Calu3 (cell line): ENCODE measurements around the gene NXPH2. TPM values are rescaled to one million over a fixed set of nuclear protein-coding genes. Genes with fewer than 3 reads are reported as not detected.

Experiments used
- BruUV-seq: library from RNA; stranded (reverse); fragments of 400-500 nt; replicated peaks from 2 replicates; lab custom pipeline; 2021; lab: Mats Ljungman, UMichigan
- CTCF ChIA-PET: fragments of 300-600 bp; sonication (Branson Sonifier 250); formaldehyde crosslinking; loops from one replicate; lab custom pipeline; 2022; ENCODE audit warnings: antibody characterized with exemption; lab: Charles Lee
- DNase-seq: peaks from one replicate; pipeline ENCODE4 v3.0.0; 2022
- H3K27ac Mint-ChIP-seq: one replicate; pipeline ENCODE4 v1.8.0; 2022; ENCODE audit warnings: mixed read lengths; ENCODE audit not compliant: unreplicated experiment
- H3K27me3 Mint-ChIP-seq: one replicate; pipeline ENCODE4 v1.8.0; 2022; ENCODE audit warnings: mixed read lengths; ENCODE audit not compliant: unreplicated experiment
- H3K36me3 Mint-ChIP-seq: one replicate; pipeline ENCODE4 v1.8.0; 2022; ENCODE audit warnings: mild to moderate bottlenecking, moderate library complexity, mixed read lengths; ENCODE audit not compliant: insufficient read depth, unreplicated experiment
- H3K4me1 Mint-ChIP-seq: one replicate; pipeline ENCODE4 v1.8.0; 2022; ENCODE audit warnings: mild to moderate bottlenecking, low read depth, mixed read lengths; ENCODE audit not compliant: unreplicated experiment
- H3K4me3 Mint-ChIP-seq: one replicate; pipeline ENCODE4 v1.8.0; 2022; ENCODE audit warnings: mild to moderate bottlenecking, low read depth, moderate library complexity, mixed read lengths; ENCODE audit not compliant: unreplicated experiment
- H3K9me3 Mint-ChIP-seq: one replicate; pipeline ENCODE4 v1.8.0; 2022; ENCODE audit warnings: low read depth, mixed read lengths; ENCODE audit not compliant: unreplicated experiment
- CTCF ChIP-seq: fragments of 200-600 bp; IDR thresholded peaks from one replicate; pipeline ENCODE4 v1.8.0; 2022; ENCODE audit warnings: antibody characterized with exemption; ENCODE audit not compliant: unreplicated experiment
- intact Hi-C: fragments of 100-400 bp; cut with micrococcal nuclease; formaldehyde crosslinking; loops from one replicate; pipeline ENCODE4 v1.10.0; 2022; ENCODE audit not compliant: unreplicated experiment
- total RNA-seq: library from RNA; stranded (reverse); gene quantifications from 2 replicates; pipeline ENCODE4 v1.2.3, GENCODE V29; 2022

Gene NXPH2
- total RNA-seq, 1 experiment from 2014 or later = 3.1 TPM

GRCh38 chr2:138718405-138718804 lies 61.8 kb downstream of the NXPH2 start:
- H3K4me3 Mint-ChIP-seq = no peak overlapping the region
- DNase-seq = no peak
- no peaks in the 10 kb centered on the region for H3K36me3 Mint-ChIP-seq
- H3K9me3 Mint-ChIP-seq = no peaks in the 10 kb centered on the region
- CTCF ChIA-PET = interaction anchor here (0.6 kb wide), 1 partner anchor 16 kb away, joined by 4 read pairs; no protein-coding TSS in a partner anchor
- no peaks in the 10 kb centered on the region for H3K4me1 Mint-ChIP-seq
- BruUV-seq = no TSS peak
- no peaks in the 10 kb centered on the region for H3K27me3 Mint-ChIP-seq
- H3K27ac Mint-ChIP-seq = no peak overlapping the region
- TF ChIP-seq CTCF = no peak
- intact Hi-C loops = loop anchor here (10.0 kb wide), 1 partner anchor 214 kb away; the partner anchor contains the start of gene SPOPL

- Mint-ChIP-seq H3K4me3 (no peak overlapping the region), H3K27ac (no peak overlapping the region), H3K9me3 (no peaks in the 10 kb centered on the region), H3K4me1 (peaks cover 15% of the 10 kb centered on the region), H3K27me3 (no peaks in the 10 kb centered on the region), H3K36me3 (no peaks in the 10 kb centered on the region)
- BruUV-seq = no TSS peak
- intact Hi-C loops = loop anchor here (10.0 kb wide), 1 partner anchor 211 kb away; the partner anchor contains the start of gene SPOPL
- CTCF ChIA-PET = interaction anchor here (0.9 kb wide), 1 partner anchor 70 kb away, joined by 3 read pairs; no protein-coding TSS in a partner anchor
- DNase-seq = no peak
- no peak for TF ChIP-seq CTCF
Observed at GRCh38 chr2:138716183-138716582, 64.0 kb downstream of the NXPH2 start.

GRCh38 chr2:138713504-138713903 lies 66.7 kb downstream of the NXPH2 start:
- CTCF ChIA-PET = no interaction called here
- Mint-ChIP-seq H3K27ac (no peak overlapping the region), H3K4me3 (no peak overlapping the region), H3K36me3 (no peaks in the 10 kb centered on the region), H3K27me3 (no peaks in the 10 kb centered on the region), H3K4me1 (peaks cover 40% of the 10 kb centered on the region), H3K9me3 (no peaks in the 10 kb centered on the region)
- no TSS peak for BruUV-seq
- no peak for DNase-seq
- intact Hi-C loops = loop anchor here (10.0 kb wide), 1 partner anchor 209 kb away; the partner anchor contains the start of gene SPOPL
- TF ChIP-seq CTCF = no peak

- H3K4me1 Mint-ChIP-seq = peaks cover 44% of the 10 kb centered on the region
- intact Hi-C loops = loop anchor here (10.0 kb wide), 1 partner anchor 208 kb away; the partner anchor contains the start of gene SPOPL
Observed at GRCh38 chr2:138713069-138713496, 67.1 kb downstream of the NXPH2 start.

More at GRCh38 chr2:138713069-138713496, 67.1 kb downstream of the NXPH2 start:
- no peaks in the 10 kb centered on the region for H3K36me3 Mint-ChIP-seq
- H3K27ac Mint-ChIP-seq = no peak overlapping the region
- BruUV-seq = no TSS peak
- no peak overlapping the region for H3K4me3 Mint-ChIP-seq
- no peak for DNase-seq
- no peak for TF ChIP-seq CTCF
- CTCF ChIA-PET = no interaction called here
- H3K9me3 Mint-ChIP-seq = no peaks in the 10 kb centered on the region
- no peaks in the 10 kb centered on the region for H3K27me3 Mint-ChIP-seq
